ENCODE data around the gene GALNTL6. TPM values are rescaled to one million over a fixed set of nuclear protein-coding genes. Genes with fewer than 3 reads are reported as not detected.

GALNTL6 gene
- total RNA-seq, 1 experiment from 2014 or later: not detected

DNA sequence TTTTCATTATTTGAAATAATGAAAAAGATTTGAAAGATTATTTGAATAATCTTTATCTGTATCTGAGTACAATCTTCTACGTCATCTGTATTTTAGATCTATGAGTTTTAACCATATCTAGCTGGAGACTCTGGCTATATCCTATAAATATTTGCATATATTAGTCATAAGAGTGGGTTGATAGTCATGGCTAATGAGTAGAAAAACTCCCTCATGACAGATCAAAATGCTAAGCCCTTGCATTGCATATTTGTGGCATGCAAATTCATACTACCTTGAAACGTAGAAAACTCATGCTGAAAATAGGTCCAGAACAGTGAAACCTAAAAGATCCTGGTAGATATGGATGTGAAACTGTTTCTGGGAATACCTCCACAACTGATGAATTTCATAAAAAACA lies 291.3 kb downstream of the GALNTL6 start:
- Histone ChIP-seq H3K27me3 (ENCODE audit: insufficient read depth, low read length) (no peaks in the 10 kb centered on the region), H3K4me2 (ENCODE audit: low read length) (no peak overlapping the region), H3K4me3 (replicated peaks in 1 of 2; ENCODE audit: low read depth in 1 of 2, low read length in 2 of 2) (no peak overlapping the region), H3K79me2 (ENCODE audit: insufficient read depth, low read length) (no peaks in the 10 kb centered on the region), H3K9me2 (ENCODE audit: insufficient read depth) (no peaks in the 10 kb centered on the region), H3K9ac (ENCODE audit: low read length) (no peak overlapping the region), H3K4me1 (ENCODE audit: control insufficient read depth in 1 of 2, insufficient read depth in 2 of 2, low read length in 2 of 2) (no peaks in the 10 kb centered on the region), H4K20me1 (ENCODE audit: insufficient read depth) (no peaks in the 10 kb centered on the region), H3K9me3 (ENCODE audit: control insufficient read depth in 1 of 2, insufficient read depth in 1 of 2, low read depth in 1 of 2, low read length in 2 of 2) (no peaks in the 10 kb centered on the region), H2AFZ (ENCODE audit: low read depth, low read length, poor library complexity, severe bottlenecking) (no peak overlapping the region), H3K27ac (ENCODE audit: low read depth, low read length) (no peak overlapping the region), H3K36me3 (ENCODE audit: control insufficient read depth in 1 of 2, insufficient read depth in 2 of 2, low read length in 2 of 2) (no peaks in the 10 kb centered on the region)
- DNase-seq (ENCODE audit: low read depth, low spot score) (no peak), ATAC-seq (no peak)
- intact Hi-C loops (cut with micrococcal nuclease): no loop called here
- CTCF ChIA-PET: no interaction called here
- RAD21 ChIA-PET (ENCODE audit: low non-redundant PET in 1 of 2, low total read pairs in 2 of 2, uncharacterized antibody in 2 of 2, unreplicated experiment in 2 of 2): no interaction called here
- BruUV-seq (replicated peaks): no TSS peak
- TF ChIP-seq POLR2AphosphoS5 (IDR thresholded peaks at IDR 0.05; ENCODE audit: low read depth, low read length): no peak
- no peak for TF ChIP-seq EGR1 (IDR thresholded peaks at IDR 0.05; ENCODE audit: low read depth)
- TF ChIP-seq SP1 (IDR thresholded peaks at IDR 0.05; ENCODE audit: low read depth): no peak
- no peak for TF ChIP-seq ELF1 (IDR thresholded peaks at IDR 0.05; ENCODE audit: borderline replicate concordance, low read depth)
- TF ChIP-seq EZH2phosphoT487 (IDR thresholded peaks at IDR 0.05; ENCODE audit: borderline replicate concordance): no peak
- TF ChIP-seq, protein P1, sequence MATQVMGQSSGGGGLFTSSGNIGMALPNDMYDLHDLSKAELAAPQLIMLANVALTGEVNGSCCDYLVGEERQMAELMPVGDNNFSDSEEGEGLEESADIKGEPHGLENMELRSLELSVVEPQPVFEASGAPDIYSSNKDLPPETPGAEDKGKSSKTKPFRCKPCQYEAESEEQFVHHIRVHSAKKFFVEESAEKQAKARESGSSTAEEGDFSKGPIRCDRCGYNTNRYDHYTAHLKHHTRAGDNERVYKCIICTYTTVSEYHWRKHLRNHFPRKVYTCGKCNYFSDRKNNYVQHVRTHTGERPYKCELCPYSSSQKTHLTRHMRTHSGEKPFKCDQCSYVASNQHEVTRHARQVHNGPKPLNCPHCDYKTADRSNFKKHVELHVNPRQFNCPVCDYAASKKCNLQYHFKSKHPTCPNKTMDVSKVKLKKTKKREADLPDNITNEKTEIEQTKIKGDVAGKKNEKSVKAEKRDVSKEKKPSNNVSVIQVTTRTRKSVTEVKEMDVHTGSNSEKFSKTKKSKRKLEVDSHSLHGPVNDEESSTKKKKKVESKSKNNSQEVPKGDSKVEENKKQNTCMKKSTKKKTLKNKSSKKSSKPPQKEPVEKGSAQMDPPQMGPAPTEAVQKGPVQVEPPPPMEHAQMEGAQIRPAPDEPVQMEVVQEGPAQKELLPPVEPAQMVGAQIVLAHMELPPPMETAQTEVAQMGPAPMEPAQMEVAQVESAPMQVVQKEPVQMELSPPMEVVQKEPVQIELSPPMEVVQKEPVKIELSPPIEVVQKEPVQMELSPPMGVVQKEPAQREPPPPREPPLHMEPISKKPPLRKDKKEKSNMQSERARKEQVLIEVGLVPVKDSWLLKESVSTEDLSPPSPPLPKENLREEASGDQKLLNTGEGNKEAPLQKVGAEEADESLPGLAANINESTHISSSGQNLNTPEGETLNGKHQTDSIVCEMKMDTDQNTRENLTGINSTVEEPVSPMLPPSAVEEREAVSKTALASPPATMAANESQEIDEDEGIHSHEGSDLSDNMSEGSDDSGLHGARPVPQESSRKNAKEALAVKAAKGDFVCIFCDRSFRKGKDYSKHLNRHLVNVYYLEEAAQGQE (IDR thresholded peaks at IDR 0.05; ENCODE audit: low read depth): no peak
- TF ChIP-seq FOSL1 (IDR thresholded peaks at IDR 0.05; ENCODE audit: low read depth): no peak
- TF ChIP-seq SIN3A (IDR thresholded peaks at IDR 0.05; ENCODE audit: low read depth): no peak
- TF ChIP-seq JUND (IDR thresholded peaks at IDR 0.05): no peak
- no peak for TF ChIP-seq TCF7L2 (IDR thresholded peaks at IDR 0.05; ENCODE audit: borderline replicate concordance, extremely low read depth, insufficient read depth, insufficient read length)
- TF ChIP-seq POLR2A (IDR thresholded peaks at IDR 0.05; ENCODE audit: borderline replicate concordance, extremely low read depth, insufficient read depth, insufficient read length): no peak
- TF ChIP-seq, protein P2, sequence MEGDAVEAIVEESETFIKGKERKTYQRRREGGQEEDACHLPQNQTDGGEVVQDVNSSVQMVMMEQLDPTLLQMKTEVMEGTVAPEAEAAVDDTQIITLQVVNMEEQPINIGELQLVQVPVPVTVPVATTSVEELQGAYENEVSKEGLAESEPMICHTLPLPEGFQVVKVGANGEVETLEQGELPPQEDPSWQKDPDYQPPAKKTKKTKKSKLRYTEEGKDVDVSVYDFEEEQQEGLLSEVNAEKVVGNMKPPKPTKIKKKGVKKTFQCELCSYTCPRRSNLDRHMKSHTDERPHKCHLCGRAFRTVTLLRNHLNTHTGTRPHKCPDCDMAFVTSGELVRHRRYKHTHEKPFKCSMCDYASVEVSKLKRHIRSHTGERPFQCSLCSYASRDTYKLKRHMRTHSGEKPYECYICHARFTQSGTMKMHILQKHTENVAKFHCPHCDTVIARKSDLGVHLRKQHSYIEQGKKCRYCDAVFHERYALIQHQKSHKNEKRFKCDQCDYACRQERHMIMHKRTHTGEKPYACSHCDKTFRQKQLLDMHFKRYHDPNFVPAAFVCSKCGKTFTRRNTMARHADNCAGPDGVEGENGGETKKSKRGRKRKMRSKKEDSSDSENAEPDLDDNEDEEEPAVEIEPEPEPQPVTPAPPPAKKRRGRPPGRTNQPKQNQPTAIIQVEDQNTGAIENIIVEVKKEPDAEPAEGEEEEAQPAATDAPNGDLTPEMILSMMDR (IDR thresholded peaks at IDR 0.05 in 2 of 3, conservative IDR thresholded peaks at IDR 0.05 in 1 of 3; ENCODE audit: borderline replicate concordance in 1 of 3, insufficient read depth in 1 of 3, low read depth in 2 of 3, low read length in 2 of 3): no peak
- TF ChIP-seq SRF (IDR thresholded peaks at IDR 0.05; ENCODE audit: low read depth): no peak
- POLR2A ChIA-PET: no interaction called here
